ENCODE data around the gene RDH12. TPM values are rescaled to one million over a fixed set of nuclear protein-coding genes. Genes with fewer than 3 reads are reported as not detected.
"Not testable (repeated sequence)": the region's sequence is repeated elsewhere in the genome, so short reads cannot be mapped to it uniquely, and the experiment has no call there.

Gene RDH12
- total and polyA plus RNA-seq, 2 experiments from 2014 or later = not detected

- no peaks in the 10 kb centered on the region for H3K4me1 ChIP-seq (ENCODE audit: insufficient read depth)
- H2AFZ ChIP-seq = no peak overlapping the region
- no peaks in the 10 kb centered on the region for H3K9me2 ChIP-seq (ENCODE audit: insufficient read depth)
- no peaks in the 10 kb centered on the region for H3K79me2 ChIP-seq (ENCODE audit: insufficient read depth)
- H3K4me2 ChIP-seq (ENCODE audit: unreplicated experiment) = no peak overlapping the region
- no peaks in the 10 kb centered on the region for H3K36me3 ChIP-seq (ENCODE audit: low read depth)
- no peaks in the 10 kb centered on the region for H3K9me3 ChIP-seq (ENCODE audit: low read depth)
- no peak overlapping the region for H3K4me3 ChIP-seq
- 61 to 62% methylated on average over 2 of the region's 2 CpGs for WGBS, 2 experiments (ENCODE audit: low coverage in 1 of 2, low lambda C conversion rate in 2 of 2, missing lambda C conversion rate in 2 of 2)
- no peak for DNase-seq
- TF ChIP-seq EZH2 (IDR thresholded peaks at IDR 0.05; ENCODE audit: insufficient read depth, poor library complexity, severe bottlenecking) = no peak
- TF ChIP-seq EZH2phosphoT487 (IDR thresholded peaks at IDR 0.05; ENCODE audit: insufficient read depth, low read depth) = no peak
- H3F3A ChIP-seq (ENCODE audit: insufficient read depth) = peaks cover 3% of the 10 kb centered on the region
- H4K20me1 ChIP-seq (ENCODE audit: insufficient read depth) = no peaks in the 10 kb centered on the region
- no peaks in the 10 kb centered on the region for H3K27me3 ChIP-seq (replicated peaks; ENCODE audit: insufficient read depth)
- in situ Hi-C loops (cut with MboI) = no loop called here
- H3K9ac ChIP-seq = no peak overlapping the region
- no peak overlapping the region for H3K27ac ChIP-seq
These were observed 8.5 kb downstream of the RDH12 start for GRCh38 chr14:67710209-67710608.

DNA sequence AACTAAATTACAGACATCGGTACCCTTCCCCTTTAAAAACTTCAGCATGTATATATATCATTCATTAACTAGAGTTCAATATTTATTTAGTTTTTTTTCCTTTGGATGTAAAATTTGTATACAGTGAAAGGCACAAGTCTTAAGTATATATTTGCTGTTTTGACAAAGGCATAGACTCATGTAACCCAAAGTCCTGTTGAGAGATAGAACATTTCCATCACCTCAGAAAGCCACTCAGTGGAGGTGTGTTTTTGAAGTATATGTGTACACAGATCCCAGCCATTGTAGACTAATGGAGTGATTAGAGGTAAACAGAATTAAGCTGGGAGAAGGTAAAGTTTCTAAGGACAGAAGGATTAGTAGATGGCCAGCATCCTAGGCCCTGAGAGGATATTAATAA is 15.4 kb downstream of the RDH12 start:
- H3K27ac ChIP-seq = no peak overlapping the region
- H3K27me3 ChIP-seq (replicated peaks; ENCODE audit: insufficient read depth) = peaks cover 24% of the 10 kb centered on the region
- in situ Hi-C loops (cut with MboI) = no loop called here
- H3K4me3 ChIP-seq = no peak overlapping the region
- WGBS, 2 experiments (ENCODE audit: low coverage in 1 of 2, low lambda C conversion rate in 2 of 2, missing lambda C conversion rate in 2 of 2) = 76 to 80% methylated on average over 1 of the region's 1 CpG
- no peak overlapping the region for H3K4me2 ChIP-seq (ENCODE audit: unreplicated experiment)
- peaks cover 9% of the 10 kb centered on the region for H3F3A ChIP-seq (ENCODE audit: insufficient read depth)
- no peak overlapping the region for H3K9ac ChIP-seq
- DNase-seq = no peak
- TF ChIP-seq EZH2 (IDR thresholded peaks at IDR 0.05; ENCODE audit: insufficient read depth, poor library complexity, severe bottlenecking) (no peak), EZH2phosphoT487 (IDR thresholded peaks at IDR 0.05; ENCODE audit: insufficient read depth, low read depth) (no peak)
- no peak overlapping the region for H2AFZ ChIP-seq
- H3K9me2 ChIP-seq (ENCODE audit: insufficient read depth) = no peaks in the 10 kb centered on the region
- no peaks in the 10 kb centered on the region for H4K20me1 ChIP-seq (ENCODE audit: insufficient read depth)
- H3K36me3 ChIP-seq (ENCODE audit: low read depth) = no peaks in the 10 kb centered on the region
- H3K4me1 ChIP-seq (ENCODE audit: insufficient read depth) = no peaks in the 10 kb centered on the region
- H3K79me2 ChIP-seq (ENCODE audit: insufficient read depth) = no peaks in the 10 kb centered on the region
- no peaks in the 10 kb centered on the region for H3K9me3 ChIP-seq (ENCODE audit: low read depth)

GRCh38 chr14:67718265-67718664 is 16.6 kb downstream of the RDH12 start:
- Histone ChIP-seq H3K4me2 (ENCODE audit: unreplicated experiment) (no peak overlapping the region), H3K4me3 (no peak overlapping the region), H3K9me3 (ENCODE audit: low read depth) (no peaks in the 10 kb centered on the region), H3F3A (ENCODE audit: insufficient read depth) (peaks cover 9% of the 10 kb centered on the region), H3K27ac (no peak overlapping the region), H3K9me2 (ENCODE audit: insufficient read depth) (no peaks in the 10 kb centered on the region), H3K4me1 (ENCODE audit: insufficient read depth) (no peaks in the 10 kb centered on the region), H3K27me3 (replicated peaks; ENCODE audit: insufficient read depth) (peaks cover 35% of the 10 kb centered on the region), H4K20me1 (ENCODE audit: insufficient read depth) (no peaks in the 10 kb centered on the region), H3K36me3 (ENCODE audit: low read depth) (no peaks in the 10 kb centered on the region), H3K9ac (no peak overlapping the region), H2AFZ (no peak overlapping the region), H3K79me2 (ENCODE audit: insufficient read depth) (no peaks in the 10 kb centered on the region)
- TF ChIP-seq EZH2 (IDR thresholded peaks at IDR 0.05; ENCODE audit: insufficient read depth, poor library complexity, severe bottlenecking) (no peak), EZH2phosphoT487 (IDR thresholded peaks at IDR 0.05; ENCODE audit: insufficient read depth, low read depth) (no peak)
- in situ Hi-C loops (cut with MboI) = no loop called here
- 14 to 22% methylated on average over 2 of the region's 2 CpGs for WGBS, 2 experiments (ENCODE audit: low coverage in 1 of 2, low lambda C conversion rate in 2 of 2, missing lambda C conversion rate in 2 of 2)
- DNase-seq = no peak

DNA sequence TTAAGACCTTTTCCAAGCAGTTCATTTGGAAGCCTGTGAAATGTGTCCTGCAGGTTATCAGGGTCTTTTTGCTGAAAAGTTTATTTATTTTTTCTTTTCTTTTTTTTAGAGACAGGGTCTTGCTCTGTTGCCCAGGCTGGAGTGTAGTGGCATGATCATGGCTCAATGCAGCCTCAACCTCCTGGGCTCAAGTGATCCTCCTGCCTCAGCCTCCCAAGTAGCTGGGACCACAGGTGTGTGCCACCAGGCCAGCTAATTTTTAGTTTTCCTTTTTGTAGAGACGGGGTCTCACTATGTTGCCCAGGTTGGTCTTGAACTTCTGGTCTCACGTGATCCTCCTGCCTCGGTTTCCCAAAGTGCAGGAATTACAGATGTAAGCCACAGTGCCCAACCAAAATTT is 17.7 kb downstream of the RDH12 start:
- H3K9me3 ChIP-seq (ENCODE audit: low read depth) = not testable (repeated sequence)

DNA sequence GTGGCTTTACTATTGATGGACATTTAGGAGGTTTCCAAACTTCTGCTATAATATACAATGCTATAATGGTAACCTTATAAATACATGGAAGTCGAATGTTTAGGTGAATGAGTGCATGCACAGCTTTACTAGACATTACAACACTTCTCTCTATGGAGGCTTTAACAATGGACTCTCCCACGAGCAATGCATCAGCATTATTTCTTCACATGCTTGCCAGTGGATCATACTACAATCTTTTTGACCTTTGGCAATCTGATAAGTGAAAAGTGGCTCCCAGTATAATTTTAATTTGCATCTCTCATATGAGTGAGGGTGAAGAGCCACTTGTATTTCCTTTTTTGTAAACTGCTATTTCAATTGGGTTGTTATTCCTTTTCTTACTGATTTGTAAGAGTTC is 18.2 kb downstream of the RDH12 start:
- DNase-seq = no peak
- Histone ChIP-seq H3F3A (ENCODE audit: insufficient read depth) (peaks cover 9% of the 10 kb centered on the region), H2AFZ (no peak overlapping the region), H3K4me2 (ENCODE audit: unreplicated experiment) (no peak overlapping the region), H3K4me1 (ENCODE audit: insufficient read depth) (no peaks in the 10 kb centered on the region), H3K27ac (no peak overlapping the region), H3K36me3 (ENCODE audit: low read depth) (no peaks in the 10 kb centered on the region), H4K20me1 (ENCODE audit: insufficient read depth) (no peaks in the 10 kb centered on the region), H3K9me3 (ENCODE audit: low read depth) (no peaks in the 10 kb centered on the region), H3K9me2 (ENCODE audit: insufficient read depth) (no peaks in the 10 kb centered on the region), H3K9ac (no peak overlapping the region), H3K4me3 (no peak overlapping the region), H3K27me3 (replicated peaks; ENCODE audit: insufficient read depth) (peaks cover 48% of the 10 kb centered on the region), H3K79me2 (ENCODE audit: insufficient read depth) (no peaks in the 10 kb centered on the region)
- WGBS, 2 experiments (ENCODE audit: low coverage in 1 of 2, low lambda C conversion rate in 2 of 2, missing lambda C conversion rate in 2 of 2) = 15 to 17% methylated on average over 2 of the region's 2 CpGs
- TF ChIP-seq EZH2 (IDR thresholded peaks at IDR 0.05; ENCODE audit: insufficient read depth, poor library complexity, severe bottlenecking) (no peak), EZH2phosphoT487 (IDR thresholded peaks at IDR 0.05; ENCODE audit: insufficient read depth, low read depth) (no peak)
- in situ Hi-C loops (cut with MboI) = no loop called here

More for the DNA sequence above, 17.7 kb downstream of the RDH12 start:
- H3K4me2 ChIP-seq (ENCODE audit: unreplicated experiment); H3K4me3 ChIP-seq; H2AFZ ChIP-seq; H4K20me1 ChIP-seq (ENCODE audit: insufficient read depth); H3K79me2 ChIP-seq (ENCODE audit: insufficient read depth); H3K4me1 ChIP-seq (ENCODE audit: insufficient read depth); H3F3A ChIP-seq (ENCODE audit: insufficient read depth); H3K9ac ChIP-seq; H3K36me3 ChIP-seq (ENCODE audit: low read depth); DNase-seq; in situ Hi-C loops (cut with MboI); H3K9me2 ChIP-seq (ENCODE audit: insufficient read depth); H3K27ac ChIP-seq: not testable (repeated sequence)
- H3K27me3 ChIP-seq (replicated peaks; ENCODE audit: insufficient read depth) = peaks cover 45% of the 10 kb centered on the region
- 48 to 49% methylated on average over 3 of the region's 3 CpGs for WGBS, 2 experiments (ENCODE audit: low coverage in 1 of 2, low lambda C conversion rate in 2 of 2, missing lambda C conversion rate in 2 of 2)
